Astrocyte (in vitro differentiated cells and primary cell): Measurements from ENCODE around the gene CTIF. TPM values are rescaled to one million over a fixed set of nuclear protein-coding genes. Genes with fewer than 3 reads are reported as not detected.
A peak's percentile ranks its signal among the peaks of the same experiment; 100 is the strongest.

ENCODE experiments used
- DNase-seq: peaks from one replicate; pipeline ENCODE4 v3.0.0-alpha.2; 2010; ENCODE audit warnings: low read depth
- FAIRE-seq: peaks from 2 replicates; lab custom pipeline; 2011; peaks lifted over from hg19 to GRCh38; lab: Jason Lieb, UNC
- H2AFZ ChIP-seq: 2 replicates; pipeline ENCODE4 v1.6.0; 2012; ENCODE audit warnings: low read depth, low read length, inconsistent platforms
- H3K27ac ChIP-seq: 2 replicates; pipeline ENCODE4 v1.5.1; 2011; ENCODE audit warnings: low read depth, low read length, inconsistent platforms
- H3K27me3 ChIP-seq: 2 replicates; pipeline ENCODE4 v1.6.0; 2011; ENCODE audit warnings: low read length, inconsistent platforms; ENCODE audit not compliant: insufficient read depth
- H3K36me3 ChIP-seq: 2 replicates; pipeline ENCODE4 v1.5.1; 2011; ENCODE audit warnings: low read length, inconsistent platforms; ENCODE audit not compliant: insufficient read depth
- H3K4me1 ChIP-seq: 2 replicates; pipeline ENCODE4 v1.5.1; 2011; ENCODE audit warnings: low read length, inconsistent platforms; ENCODE audit not compliant: insufficient read depth
- H3K4me2 ChIP-seq: 2 replicates; pipeline ENCODE4 v1.6.0; 2012; ENCODE audit warnings: low read length, inconsistent platforms
- H3K4me3 ChIP-seq: 2 replicates; pipeline ENCODE4 v1.5.1; 2011; ENCODE audit warnings: low read depth, mild to moderate bottlenecking, low read length, inconsistent platforms; ENCODE audit not compliant: insufficient read depth
- H3K79me2 ChIP-seq: 2 replicates; pipeline ENCODE4 v1.6.0; 2012; ENCODE audit warnings: mild to moderate bottlenecking, low read length, inconsistent platforms; ENCODE audit not compliant: insufficient read depth
- H3K9ac ChIP-seq: 2 replicates; pipeline ENCODE4 v1.6.0; 2012; ENCODE audit warnings: mild to moderate bottlenecking, low read length, inconsistent platforms
- H3K9me3 ChIP-seq: 2 replicates; pipeline ENCODE4 v1.5.1; 2012; ENCODE audit warnings: low read depth, mild to moderate bottlenecking, low read length, inconsistent platforms; ENCODE audit not compliant: insufficient read depth
- H4K20me1 ChIP-seq: 2 replicates; pipeline ENCODE4 v1.6.0; 2012; ENCODE audit warnings: low read length, inconsistent platforms; ENCODE audit not compliant: insufficient read depth
- H3K27ac Mint-ChIP-seq: one replicate; pipeline ENCODE4 v1.8.0; 2021; ENCODE audit warnings: mild to moderate bottlenecking, mixed read lengths; ENCODE audit not compliant: unreplicated experiment
- H3K27me3 Mint-ChIP-seq: one replicate; pipeline ENCODE4 v1.8.0; 2021; ENCODE audit warnings: low read depth, mixed read lengths; ENCODE audit not compliant: unreplicated experiment
- H3K36me3 Mint-ChIP-seq: one replicate; pipeline ENCODE4 v1.8.0; 2021; ENCODE audit warnings: low read depth, mixed read lengths; ENCODE audit not compliant: unreplicated experiment
- H3K4me1 Mint-ChIP-seq: one replicate; pipeline ENCODE4 v1.8.0; 2021; ENCODE audit warnings: low read depth, mixed read lengths; ENCODE audit not compliant: unreplicated experiment
- H3K4me3 Mint-ChIP-seq: one replicate; pipeline ENCODE4 v1.8.0; 2021; ENCODE audit warnings: mild to moderate bottlenecking, moderate library complexity, mixed read lengths; ENCODE audit not compliant: unreplicated experiment
- H3K9me3 Mint-ChIP-seq: one replicate; pipeline ENCODE4 v1.8.0; 2021; ENCODE audit warnings: mild to moderate bottlenecking, mixed read lengths; ENCODE audit not compliant: unreplicated experiment
- EZH2 ChIP-seq: IDR thresholded peaks from 2 replicates; pipeline ENCODE4 v1.6.1; 2012; ENCODE audit warnings: mild to moderate bottlenecking, low read length, inconsistent platforms; ENCODE audit not compliant: insufficient read depth
- total RNA-seq: library from RNA; stranded (reverse); gene quantifications from 2 replicates; pipeline ENCODE4 v1.2.1, GENCODE V29; 2021
- TF ChIP-seq, protein P1 (sequence below): IDR thresholded peaks from 2 replicates; pipeline ENCODE4 v1.5.1; 2011; ENCODE audit warnings: low read depth, mild to moderate bottlenecking, inconsistent platforms, low read length, moderate library complexity; ENCODE audit not compliant: insufficient read depth

CTIF gene
- total RNA-seq, 1 donor from 2014 or later = 101 TPM

DNA sequence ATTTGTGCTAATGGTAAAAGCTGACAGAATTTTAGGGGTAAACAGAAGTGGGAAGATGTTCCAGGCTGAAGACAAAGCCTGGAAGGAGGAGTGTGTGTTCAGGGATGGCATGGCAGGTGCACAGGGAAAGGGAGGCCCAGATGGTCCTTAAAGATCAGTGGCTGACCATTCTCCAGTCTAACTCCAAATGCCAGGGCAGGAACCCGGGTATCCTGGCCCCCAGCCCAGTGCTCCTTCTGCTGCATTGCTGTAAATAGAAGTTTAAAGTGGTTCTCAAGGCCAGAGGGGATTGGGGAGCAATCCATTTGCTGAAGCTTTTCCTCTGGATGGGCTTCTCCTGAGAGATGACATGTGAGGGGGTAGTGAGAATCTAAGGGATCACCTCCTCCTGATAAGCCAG is 158.6 kb downstream of the CTIF start:
- no peak overlapping the region for H3K27ac ChIP-seq
- Mint-ChIP-seq H3K27me3 (no peaks in the 10 kb centered on the region), H3K4me1 (peaks cover 18% of the 10 kb centered on the region), H3K4me3 (peak overlapping the region; percentile 17), H3K36me3 (peaks cover 14% of the 10 kb centered on the region), H3K27ac (no peak overlapping the region), H3K9me3 (no peaks in the 10 kb centered on the region)
- DNase-seq (no peak), FAIRE-seq (no peak)
- no peak overlapping the region for H3K4me3 ChIP-seq
- no peak for TF ChIP-seq EZH2
- TF ChIP-seq, protein P1, sequence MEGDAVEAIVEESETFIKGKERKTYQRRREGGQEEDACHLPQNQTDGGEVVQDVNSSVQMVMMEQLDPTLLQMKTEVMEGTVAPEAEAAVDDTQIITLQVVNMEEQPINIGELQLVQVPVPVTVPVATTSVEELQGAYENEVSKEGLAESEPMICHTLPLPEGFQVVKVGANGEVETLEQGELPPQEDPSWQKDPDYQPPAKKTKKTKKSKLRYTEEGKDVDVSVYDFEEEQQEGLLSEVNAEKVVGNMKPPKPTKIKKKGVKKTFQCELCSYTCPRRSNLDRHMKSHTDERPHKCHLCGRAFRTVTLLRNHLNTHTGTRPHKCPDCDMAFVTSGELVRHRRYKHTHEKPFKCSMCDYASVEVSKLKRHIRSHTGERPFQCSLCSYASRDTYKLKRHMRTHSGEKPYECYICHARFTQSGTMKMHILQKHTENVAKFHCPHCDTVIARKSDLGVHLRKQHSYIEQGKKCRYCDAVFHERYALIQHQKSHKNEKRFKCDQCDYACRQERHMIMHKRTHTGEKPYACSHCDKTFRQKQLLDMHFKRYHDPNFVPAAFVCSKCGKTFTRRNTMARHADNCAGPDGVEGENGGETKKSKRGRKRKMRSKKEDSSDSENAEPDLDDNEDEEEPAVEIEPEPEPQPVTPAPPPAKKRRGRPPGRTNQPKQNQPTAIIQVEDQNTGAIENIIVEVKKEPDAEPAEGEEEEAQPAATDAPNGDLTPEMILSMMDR = no peak
- no peak overlapping the region for H3K4me2 ChIP-seq
- peaks cover 5% of the 10 kb centered on the region for H3K79me2 ChIP-seq
- H3K9ac ChIP-seq = no peak overlapping the region
- H3K9me3 ChIP-seq = no peaks in the 10 kb centered on the region
- peaks cover 62% of the 10 kb centered on the region for H4K20me1 ChIP-seq
- H3K27me3 ChIP-seq = no peaks in the 10 kb centered on the region
- H2AFZ ChIP-seq = no peak overlapping the region
- peaks cover 4% of the 10 kb centered on the region for H3K4me1 ChIP-seq
- peaks cover 5% of the 10 kb centered on the region for H3K36me3 ChIP-seq

DNA sequence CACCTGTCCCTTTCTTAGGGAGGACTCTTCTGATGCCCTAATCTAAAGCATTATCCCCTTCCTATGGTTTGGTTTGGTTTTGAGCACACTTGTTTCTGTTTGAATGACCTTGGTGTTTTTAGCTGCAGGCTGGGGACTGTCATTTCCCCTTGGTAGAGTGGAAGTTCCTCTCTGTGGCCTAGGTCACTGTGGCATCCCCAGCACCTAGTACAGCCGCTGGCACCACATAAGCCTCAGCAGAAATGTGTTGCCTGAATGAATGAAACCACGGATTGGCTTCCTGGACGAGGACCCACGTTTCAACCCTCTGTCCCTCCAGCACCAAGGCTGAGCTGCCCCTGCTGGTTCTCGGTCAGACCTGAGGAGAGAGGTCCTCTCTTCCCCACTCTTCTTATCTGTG is 159.9 kb downstream of the CTIF start:
- H3K27ac ChIP-seq = no peak overlapping the region
- H3K79me2 ChIP-seq = peaks cover 11% of the 10 kb centered on the region
- no peak overlapping the region for H2AFZ ChIP-seq
- peaks cover 4% of the 10 kb centered on the region for H3K4me1 ChIP-seq
- Mint-ChIP-seq H3K27me3 (no peaks in the 10 kb centered on the region), H3K9me3 (no peaks in the 10 kb centered on the region), H3K4me1 (peaks cover 22% of the 10 kb centered on the region), H3K27ac (no peak overlapping the region), H3K36me3 (peaks cover 14% of the 10 kb centered on the region), H3K4me3 (no peak overlapping the region)
- TF ChIP-seq, protein P1 = no peak
- TF ChIP-seq EZH2 = no peak
- no peaks in the 10 kb centered on the region for H3K27me3 ChIP-seq
- no peak overlapping the region for H3K4me3 ChIP-seq
- no peak for FAIRE-seq
- no peak overlapping the region for H3K4me2 ChIP-seq
- no peak overlapping the region for H3K9ac ChIP-seq
- H3K9me3 ChIP-seq = no peaks in the 10 kb centered on the region
- peaks cover 5% of the 10 kb centered on the region for H3K36me3 ChIP-seq
- H4K20me1 ChIP-seq = peaks cover 74% of the 10 kb centered on the region
- no peak for DNase-seq

DNA sequence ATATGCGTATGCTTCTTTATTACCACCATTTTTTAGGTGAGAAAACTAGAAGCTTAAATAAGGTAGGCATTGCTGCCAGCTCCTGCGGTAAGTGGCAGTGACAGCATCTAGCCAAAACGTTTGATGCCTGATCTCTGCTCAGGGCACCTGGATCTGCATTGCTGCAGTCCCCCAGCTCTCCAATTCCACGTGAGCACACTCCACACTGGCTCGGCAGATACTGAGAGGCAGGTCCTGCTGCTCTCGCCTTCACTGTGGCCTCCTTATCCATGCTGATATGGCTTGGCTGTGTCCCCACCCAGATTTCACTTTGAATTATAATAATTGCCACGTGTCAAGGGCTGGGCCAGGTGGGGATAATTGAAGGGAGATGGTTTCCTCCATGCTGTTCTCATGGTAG is 160.9 kb downstream of the CTIF start:
- Mint-ChIP-seq H3K4me3 (no peak overlapping the region), H3K36me3 (peaks cover 13% of the 10 kb centered on the region), H3K9me3 (no peaks in the 10 kb centered on the region), H3K27me3 (no peaks in the 10 kb centered on the region), H3K27ac (no peak overlapping the region), H3K4me1 (peaks cover 15% of the 10 kb centered on the region)
- H3K27me3 ChIP-seq = no peaks in the 10 kb centered on the region
- no peaks in the 10 kb centered on the region for H3K9me3 ChIP-seq
- TF ChIP-seq, protein P1 = no peak
- TF ChIP-seq EZH2 = no peak
- H3K27ac ChIP-seq = no peak overlapping the region
- H3K4me3 ChIP-seq = no peak overlapping the region
- H3K9ac ChIP-seq = no peak overlapping the region
- no peak overlapping the region for H2AFZ ChIP-seq
- peaks cover 4% of the 10 kb centered on the region for H3K4me1 ChIP-seq
- H3K4me2 ChIP-seq = no peak overlapping the region
- H3K36me3 ChIP-seq = peaks cover 5% of the 10 kb centered on the region
- FAIRE-seq = no peak
- DNase-seq = no peak
- peaks cover 72% of the 10 kb centered on the region for H4K20me1 ChIP-seq
- peaks cover 11% of the 10 kb centered on the region for H3K79me2 ChIP-seq
